AG09309 (cell line): ENCODE data around the gene ALDH7A1.

Experiments used
- DNase-seq: peaks from one replicate; pipeline ENCODE4 v3.0.0-alpha.2; 2010; ENCODE audit warnings: low read depth
- H3K4me3 ChIP-seq: 2 replicates; pipeline ENCODE4 v1.5.1; 2011; ENCODE audit warnings: mild to moderate bottlenecking, low read depth, low read length, moderate library complexity; ENCODE audit not compliant: control insufficient read depth
- CTCF ChIP-seq: IDR thresholded peaks from 2 replicates; pipeline ENCODE4 v1.5.1; 2011; ENCODE audit warnings: mild to moderate bottlenecking, low read depth, low read length, inconsistent platforms; ENCODE audit not compliant: insufficient read depth, control insufficient read depth; ENCODE audit errors: missing control alignments

ALDH7A1 gene

GRCh38 chr5:126513703-126514102 lies 81.3 kb downstream of the ALDH7A1 start:
- no peak for TF ChIP-seq CTCF
- H3K4me3 ChIP-seq = no peak overlapping the region
- no peak for DNase-seq

GRCh38 chr5:126513302-126513701 lies 81.7 kb downstream of the ALDH7A1 start:
- DNase-seq = no peak
- no peak overlapping the region for H3K4me3 ChIP-seq
- no peak for TF ChIP-seq CTCF

GRCh38 chr5:126512451-126512850 lies 82.6 kb downstream of the ALDH7A1 start:
- no peak for DNase-seq
- no peak overlapping the region for H3K4me3 ChIP-seq
- no peak for TF ChIP-seq CTCF

- DNase-seq = no peak
- no peak for TF ChIP-seq CTCF
- H3K4me3 ChIP-seq = no peak overlapping the region
Observed at GRCh38 chr5:126511961-126512360, 83.1 kb downstream of the ALDH7A1 start.

GRCh38 chr5:126509339-126509738 lies 85.7 kb downstream of the ALDH7A1 start:
- H3K4me3 ChIP-seq = no peak overlapping the region
- no peak for TF ChIP-seq CTCF
- DNase-seq = no peak

- DNase-seq = no peak
- H3K4me3 ChIP-seq = no peak overlapping the region
- no peak for TF ChIP-seq CTCF
Observed at GRCh38 chr5:126508962-126509279, 86.1 kb downstream of the ALDH7A1 start.

- no peak overlapping the region for H3K4me3 ChIP-seq
- no peak for TF ChIP-seq CTCF
- no peak for DNase-seq
Observed at GRCh38 chr5:126508251-126508961, 86.6 kb downstream of the ALDH7A1 start.
